Measurements from ENCODE around the gene CTAGE4.
"Not testable (repeated sequence)": the region's sequence is repeated elsewhere in the genome, so short reads cannot be mapped to it uniquely, and the experiment has no call there.

DNA sequence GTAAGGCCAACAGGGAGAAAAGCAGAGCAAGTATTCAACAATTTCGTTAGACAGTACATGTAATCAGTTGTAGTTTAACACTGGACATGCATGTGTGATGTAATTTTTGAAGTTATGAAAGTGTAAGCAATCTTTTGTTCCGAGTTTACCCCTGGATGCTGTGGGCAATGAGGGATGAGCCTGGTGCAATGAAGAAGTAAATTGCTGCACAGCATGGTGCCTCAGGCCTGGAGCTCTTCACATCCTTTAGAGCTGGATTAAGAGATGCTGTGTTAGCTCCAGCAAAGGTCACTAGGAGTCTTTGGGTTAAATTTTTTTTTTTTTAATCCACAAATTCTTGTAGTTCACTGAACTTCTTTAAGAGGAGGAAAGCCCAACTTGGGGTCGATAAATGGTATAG is 19.8 kb downstream of the CTAGE4 start:
- not testable (repeated sequence) for TF ChIP-seq EZH2 (IDR thresholded peaks at IDR 0.05; ENCODE audit: low read depth, unreplicated experiment); CTCF (conservative IDR thresholded peaks at IDR 0.05; ENCODE audit: low read depth in 2 of 2)
- TF ChIP-seq, protein P1, sequence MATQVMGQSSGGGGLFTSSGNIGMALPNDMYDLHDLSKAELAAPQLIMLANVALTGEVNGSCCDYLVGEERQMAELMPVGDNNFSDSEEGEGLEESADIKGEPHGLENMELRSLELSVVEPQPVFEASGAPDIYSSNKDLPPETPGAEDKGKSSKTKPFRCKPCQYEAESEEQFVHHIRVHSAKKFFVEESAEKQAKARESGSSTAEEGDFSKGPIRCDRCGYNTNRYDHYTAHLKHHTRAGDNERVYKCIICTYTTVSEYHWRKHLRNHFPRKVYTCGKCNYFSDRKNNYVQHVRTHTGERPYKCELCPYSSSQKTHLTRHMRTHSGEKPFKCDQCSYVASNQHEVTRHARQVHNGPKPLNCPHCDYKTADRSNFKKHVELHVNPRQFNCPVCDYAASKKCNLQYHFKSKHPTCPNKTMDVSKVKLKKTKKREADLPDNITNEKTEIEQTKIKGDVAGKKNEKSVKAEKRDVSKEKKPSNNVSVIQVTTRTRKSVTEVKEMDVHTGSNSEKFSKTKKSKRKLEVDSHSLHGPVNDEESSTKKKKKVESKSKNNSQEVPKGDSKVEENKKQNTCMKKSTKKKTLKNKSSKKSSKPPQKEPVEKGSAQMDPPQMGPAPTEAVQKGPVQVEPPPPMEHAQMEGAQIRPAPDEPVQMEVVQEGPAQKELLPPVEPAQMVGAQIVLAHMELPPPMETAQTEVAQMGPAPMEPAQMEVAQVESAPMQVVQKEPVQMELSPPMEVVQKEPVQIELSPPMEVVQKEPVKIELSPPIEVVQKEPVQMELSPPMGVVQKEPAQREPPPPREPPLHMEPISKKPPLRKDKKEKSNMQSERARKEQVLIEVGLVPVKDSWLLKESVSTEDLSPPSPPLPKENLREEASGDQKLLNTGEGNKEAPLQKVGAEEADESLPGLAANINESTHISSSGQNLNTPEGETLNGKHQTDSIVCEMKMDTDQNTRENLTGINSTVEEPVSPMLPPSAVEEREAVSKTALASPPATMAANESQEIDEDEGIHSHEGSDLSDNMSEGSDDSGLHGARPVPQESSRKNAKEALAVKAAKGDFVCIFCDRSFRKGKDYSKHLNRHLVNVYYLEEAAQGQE (IDR thresholded peaks at IDR 0.05; ENCODE audit: unreplicated experiment) = not testable (repeated sequence)
